ENCODE data around the gene UGT1A3.

GRCh38 chr2:233816771-233817170 lies 87.9 kb downstream of the UGT1A3 start:
- no peak for TF ChIP-seq CTCF (IDR thresholded peaks at IDR 0.05; ENCODE audit: poor library complexity)
- TF ChIP-seq EZH2 (IDR thresholded peaks at IDR 0.05; ENCODE audit: borderline replicate concordance), result no peak
- TF ChIP-seq EZH2phosphoT487 (IDR thresholded peaks at IDR 0.05; ENCODE audit: low read depth, severe bottlenecking, unreplicated experiment), result no peak
